ENCODE results near the gene FOXN3.

Gene FOXN3

DNA sequence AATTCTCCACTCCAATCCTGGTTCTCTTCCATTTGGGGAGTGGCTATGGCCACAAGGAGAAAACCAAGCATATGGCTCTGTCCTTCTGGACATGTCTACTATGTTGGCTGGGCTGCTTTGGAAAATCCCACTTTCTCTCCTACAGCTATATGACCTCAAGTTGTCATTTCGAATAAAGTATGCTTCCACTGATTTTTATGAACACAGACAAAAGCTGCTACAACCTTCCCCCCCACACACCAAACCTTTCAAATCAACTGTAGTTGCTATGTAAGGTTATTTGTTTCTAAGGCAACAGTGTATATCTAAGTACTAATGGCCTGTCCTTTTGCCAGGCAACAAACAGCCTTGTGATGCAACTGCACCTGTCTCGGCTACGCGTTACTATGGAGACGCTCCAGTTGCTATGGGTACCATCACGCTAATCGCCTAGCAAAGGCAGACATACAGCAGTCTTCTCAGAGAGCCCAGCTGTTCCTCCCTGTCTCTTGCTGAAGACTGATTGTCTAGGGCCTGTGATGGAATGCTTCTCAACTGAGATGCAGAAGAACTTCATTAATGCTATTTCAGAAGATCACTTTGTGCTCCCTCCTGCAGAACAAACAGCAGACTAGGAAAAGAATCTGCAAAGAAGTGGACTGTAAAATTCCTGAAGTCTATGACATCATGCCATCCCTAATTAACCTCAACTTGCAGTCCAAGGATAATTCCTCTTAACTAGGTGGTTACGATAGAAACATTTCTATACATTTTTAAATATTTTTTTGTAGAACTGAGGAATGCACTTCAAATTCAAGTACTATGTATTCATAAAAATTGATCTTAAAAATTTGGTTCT lies 67.6 kb downstream of the FOXN3 start:
- no peak overlapping the region for H3K27ac ChIP-seq
- TF ChIP-seq CTCF (IDR thresholded peaks at IDR 0.05) (no peak), ZFX (IDR thresholded peaks at IDR 0.05; ENCODE audit: borderline replicate concordance) (no peak)

- no peak for TF ChIP-seq CTCF (IDR thresholded peaks at IDR 0.05)
- H3K27ac ChIP-seq, result no peak overlapping the region
Observed at GRCh38 chr14:89348722-89349121, 68.3 kb downstream of the FOXN3 start.

- no peak overlapping the region for H3K27ac ChIP-seq
Observed at GRCh38 chr14:89347885-89348284, 69.1 kb downstream of the FOXN3 start.

GRCh38 chr14:89344920-89345254 lies 72.1 kb downstream of the FOXN3 start:
- no peak overlapping the region for H3K27ac ChIP-seq
- TF ChIP-seq ZFX (IDR thresholded peaks at IDR 0.05; ENCODE audit: borderline replicate concordance) (no peak), CTCF (IDR thresholded peaks at IDR 0.05) (no peak)

More at GRCh38 chr14:89347885-89348284, 69.1 kb downstream of the FOXN3 start:
- no peak for TF ChIP-seq CTCF (IDR thresholded peaks at IDR 0.05)
- TF ChIP-seq ZFX (IDR thresholded peaks at IDR 0.05; ENCODE audit: borderline replicate concordance), result no peak

DNA sequence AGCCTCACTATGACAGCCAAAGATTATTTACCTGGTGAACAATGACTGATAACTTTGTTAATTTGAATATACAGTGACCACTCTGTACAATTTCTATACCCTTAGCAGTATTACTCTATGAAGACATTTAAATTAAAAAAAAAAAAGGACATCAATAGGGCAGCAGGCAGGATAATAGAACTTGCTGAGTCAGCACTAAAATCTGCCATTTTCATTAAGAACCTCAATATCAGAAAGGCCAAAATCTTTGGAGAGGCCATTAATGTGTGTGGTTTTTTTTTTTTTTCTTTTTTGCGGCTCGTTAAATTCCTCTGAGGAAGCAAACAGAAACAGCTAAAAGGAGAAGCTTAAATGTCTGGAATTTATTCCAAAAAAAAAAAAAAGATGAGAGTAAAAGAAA lies 73.7 kb downstream of the FOXN3 start:
- TF ChIP-seq CTCF (IDR thresholded peaks at IDR 0.05) (no peak), ZFX (IDR thresholded peaks at IDR 0.05; ENCODE audit: borderline replicate concordance) (no peak)
- H3K27ac ChIP-seq, result no peak overlapping the region

- no peak overlapping the region for H3K27ac ChIP-seq
- TF ChIP-seq CTCF (IDR thresholded peaks at IDR 0.05) (no peak), ZFX (IDR thresholded peaks at IDR 0.05; ENCODE audit: borderline replicate concordance) (no peak)
Observed at GRCh38 chr14:89342049-89342448, 75.0 kb downstream of the FOXN3 start.

Data from 22Rv1 (cell line).